ENCODE measurements around the gene TNKS1BP1.

- TF ChIP-seq POLR2AphosphoS5 (IDR thresholded peaks at IDR 0.05; ENCODE audit: low read depth, low read length) (no peak), FOXP2 (optimal IDR thresholded peaks at IDR 0.05; ENCODE audit: borderline replicate concordance, extremely low read depth, extremely low read length, insufficient read depth) (no peak), TAF1 (IDR thresholded peaks at IDR 0.05; ENCODE audit: borderline replicate concordance, insufficient read depth, low read length) (no peak), REST (IDR thresholded peaks at IDR 0.05; ENCODE audit: insufficient read depth in 1 of 2, low read depth in 2 of 2, low read length in 2 of 2) (no peak)
Measured at GRCh38 chr11:57288771-57289579, 35.8 kb downstream of the TNKS1BP1 start.
